ENCODE data around the gene TP53BP1.
"Not testable (repeated sequence)": the region's sequence is repeated elsewhere in the genome, so short reads cannot be mapped to it uniquely, and the experiment has no call there.

TP53BP1 gene

GRCh38 chr15:43410572-43411214, 82.3 kb downstream of the TP53BP1 start:
- no peak for DNase-seq (ENCODE audit: low spot score)

- DNase-seq (ENCODE audit: low spot score) = no peak
These were observed 84.2 kb downstream of the TP53BP1 start for GRCh38 chr15:43408789-43409188.

- no peak for DNase-seq (ENCODE audit: low spot score)
These were observed 86.1 kb downstream of the TP53BP1 start for GRCh38 chr15:43406808-43407207.

- DNase-seq (ENCODE audit: low spot score) = no peak
These were observed 86.8 kb downstream of the TP53BP1 start for GRCh38 chr15:43406189-43406588.

GRCh38 chr15:43404130-43404529, 88.8 kb downstream of the TP53BP1 start:
- DNase-seq (ENCODE audit: low spot score) = no peak

GRCh38 chr15:43403616-43404015, 89.3 kb downstream of the TP53BP1 start:
- no peak for DNase-seq (ENCODE audit: low spot score)

- DNase-seq (ENCODE audit: low spot score) = no peak
These were observed 90.7 kb downstream of the TP53BP1 start for GRCh38 chr15:43402255-43402654.

GRCh38 chr15:43393592-43393991, 99.4 kb downstream of the TP53BP1 start:
- DNase-seq (ENCODE audit: low spot score) = not testable (repeated sequence)

- no peak for DNase-seq (ENCODE audit: low spot score)
These were observed 102.2 kb downstream of the TP53BP1 start for GRCh38 chr15:43390723-43391122.

GRCh38 chr15:43383070-43383469, 109.9 kb downstream of the TP53BP1 start:
- peak; percentile 28 for DNase-seq (ENCODE audit: low spot score)

GRCh38 chr15:43382310-43382709, 110.6 kb downstream of the TP53BP1 start:
- DNase-seq (ENCODE audit: low spot score) = no peak

GRCh38 chr15:43378601-43379000, 114.4 kb downstream of the TP53BP1 start:
- no peak for DNase-seq (ENCODE audit: low spot score)

GRCh38 chr15:43376017-43376705, 116.8 kb downstream of the TP53BP1 start:
- DNase-seq (ENCODE audit: low spot score) = no peak

GRCh38 chr15:43370975-43371974, 121.7 kb downstream of the TP53BP1 start, which contains the start of the genes TUBGCP4 and ZSCAN29:
TSS of gene TUBGCP4 (plus strand) at chr15:43371101. CDS start at chr15:43371355, 254 bp downstream.
TSS of gene ZSCAN29 (minus strand) at chr15:43371043. CDS start at chr15:43369913, 1,130 bp downstream.
- peak; percentile 74 for DNase-seq (ENCODE audit: low spot score)

- DNase-seq (ENCODE audit: low spot score) = no peak
These were observed 122.5 kb downstream of the TP53BP1 start for GRCh38 chr15:43370310-43370974.

- no peak for DNase-seq (ENCODE audit: low spot score)
These were observed 131.5 kb downstream of the TP53BP1 start for GRCh38 chr15:43361313-43361903.

GRCh38 chr15:43360821-43361220, 132.1 kb downstream of the TP53BP1 start:
- DNase-seq (ENCODE audit: low spot score) = no peak
